CD4-positive, alpha-beta T cell treated with Interleukin-21 for 1 hour (primary cell): ENCODE data around the gene CRACR2A.

Source experiments
- DNase-seq: peaks from one replicate; pipeline ENCODE4 v3.0.0-alpha.2; 2020

The CRACR2A gene

GRCh38 chr12:3751151-3752095 is 1.5 kb downstream of the CRACR2A start:
- DNase-seq, result no peak

- no peak for DNase-seq
Measured at GRCh38 chr12:3750616-3751015, 2.3 kb downstream of the CRACR2A start.

- DNase-seq, result no peak
Measured at GRCh38 chr12:3748620-3749019, 4.3 kb downstream of the CRACR2A start.

GRCh38 chr12:3747976-3748619 is 4.8 kb downstream of the CRACR2A start:
- DNase-seq, result no peak

- peak; percentile 45 for DNase-seq
Measured at GRCh38 chr12:3747543-3747942, 5.4 kb downstream of the CRACR2A start.

- no peak for DNase-seq
Measured at GRCh38 chr12:3746758-3747157, 6.2 kb downstream of the CRACR2A start.

- no peak for DNase-seq
Measured at GRCh38 chr12:3745152-3745551, 7.8 kb downstream of the CRACR2A start.

- peak; percentile 18 for DNase-seq
Measured at GRCh38 chr12:3744229-3744901, 8.5 kb downstream of the CRACR2A start.

GRCh38 chr12:3743803-3744202 is 9.1 kb downstream of the CRACR2A start:
- DNase-seq, result no peak

GRCh38 chr12:3741882-3742672 is 10.8 kb downstream of the CRACR2A start:
- no peak for DNase-seq

GRCh38 chr12:3740480-3741231 is 12.3 kb downstream of the CRACR2A start:
- DNase-seq, result no peak

- no peak for DNase-seq
Measured at GRCh38 chr12:3735432-3735831, 17.5 kb downstream of the CRACR2A start.

- DNase-seq, result no peak
Measured at GRCh38 chr12:3732901-3733300, 20.0 kb downstream of the CRACR2A start.

- DNase-seq, result no peak
Measured at GRCh38 chr12:3730111-3730510, 22.8 kb downstream of the CRACR2A start.

- DNase-seq, result peak; percentile 35
Measured at GRCh38 chr12:3728686-3729085, 24.2 kb downstream of the CRACR2A start.

GRCh38 chr12:3727877-3728632 is 24.9 kb downstream of the CRACR2A start:
- peak; percentile 48 for DNase-seq

- DNase-seq, result no peak
Measured at GRCh38 chr12:3727354-3727753, 25.6 kb downstream of the CRACR2A start.

- DNase-seq, result no peak
Measured at GRCh38 chr12:3726456-3726855, 26.5 kb downstream of the CRACR2A start.

- no peak for DNase-seq
Measured at GRCh38 chr12:3725388-3726115, 27.4 kb downstream of the CRACR2A start.
